ENCODE data around the gene YBEY.

Gene YBEY

GRCh38 chr21:46244602-46245001 lies 41.5 kb upstream of the YBEY start:
- CTCF ChIA-PET: interaction anchor here (5.7 kb wide), 1 partner anchor 13 kb away, joined by 23 read pairs; no protein-coding TSS in a partner anchor
- H3K4me3 ChIP-seq (ENCODE audit: low read depth, low read length): no peak overlapping the region
- POLR2A ChIA-PET: no interaction called here
- no peak for TF ChIP-seq CTCF (IDR thresholded peaks at IDR 0.05; ENCODE audit: insufficient read depth, low read length, missing control alignments)
- no peak for DNase-seq (ENCODE audit: low read depth, low spot score)

- POLR2A ChIA-PET: no interaction called here
- no peak for DNase-seq (ENCODE audit: low read depth, low spot score)
- no peak overlapping the region for H3K4me3 ChIP-seq (ENCODE audit: low read depth, low read length)
- CTCF ChIA-PET: no interaction called here
- TF ChIP-seq CTCF (IDR thresholded peaks at IDR 0.05; ENCODE audit: insufficient read depth, low read length, missing control alignments): no peak
Measured at GRCh38 chr21:46245213-46245915, 40.8 kb upstream of the YBEY start.

GRCh38 chr21:46246345-46246744 lies 39.8 kb upstream of the YBEY start:
- ChIA-PET CTCF (no interaction called here), POLR2A (no interaction called here)
- TF ChIP-seq CTCF (IDR thresholded peaks at IDR 0.05; ENCODE audit: insufficient read depth, low read length, missing control alignments): no peak
- no peak overlapping the region for H3K4me3 ChIP-seq (ENCODE audit: low read depth, low read length)
- no peak for DNase-seq (ENCODE audit: low read depth, low spot score)

GRCh38 chr21:46247699-46248421 lies 38.3 kb upstream of the YBEY start:
- POLR2A ChIA-PET: no interaction called here
- CTCF ChIA-PET: interaction anchor here (2.0 to 5.3 kb wide), 2 partner anchors 18 to 104 kb away, joined by 5 to 22 read pairs; no protein-coding TSS in a partner anchor
- DNase-seq (ENCODE audit: low read depth, low spot score): no peak
- H3K4me3 ChIP-seq (ENCODE audit: low read depth, low read length): no peak overlapping the region
- no peak for TF ChIP-seq CTCF (IDR thresholded peaks at IDR 0.05; ENCODE audit: insufficient read depth, low read length, missing control alignments)

GRCh38 chr21:46248422-46248782 lies 37.7 kb upstream of the YBEY start:
- no peak for DNase-seq (ENCODE audit: low read depth, low spot score)
- no peak overlapping the region for H3K4me3 ChIP-seq (ENCODE audit: low read depth, low read length)
- ChIA-PET CTCF (interaction anchor here (1.2 to 5.3 kb wide), 3 partner anchors 8 to 105 kb away, joined by 4 to 22 read pairs (median 5); no protein-coding TSS in a partner anchor), POLR2A (no interaction called here)
- TF ChIP-seq CTCF (IDR thresholded peaks at IDR 0.05; ENCODE audit: insufficient read depth, low read length, missing control alignments): no peak

GRCh38 chr21:46248827-46249226 lies 37.3 kb upstream of the YBEY start:
- POLR2A ChIA-PET: no interaction called here
- no peak for TF ChIP-seq CTCF (IDR thresholded peaks at IDR 0.05; ENCODE audit: insufficient read depth, low read length, missing control alignments)
- CTCF ChIA-PET: interaction anchor here (1.2 to 5.3 kb wide), 4 partner anchors 8 to 105 kb away, joined by 4 to 22 read pairs (median 5); no protein-coding TSS in a partner anchor
- DNase-seq (ENCODE audit: low read depth, low spot score): no peak
- H3K4me3 ChIP-seq (ENCODE audit: low read depth, low read length): no peak overlapping the region

Measured in AG04449 (cell line).